Trophoblast cell (in vitro differentiated cells and primary cell): ENCODE measurements around the gene IDE.
A peak's percentile ranks its signal among the peaks of the same experiment; 100 is the strongest.

ENCODE experiments used
- DNase-seq, 2 donors: peaks; one replicate each; pipeline ENCODE4 v3.0.0-alpha.2; 2016
- H2AFZ ChIP-seq: 2 replicates; pipeline ENCODE4 v1.6.1; 2013; ENCODE audit warnings: low read length, moderate library complexity, mild to moderate bottlenecking; ENCODE audit not compliant: insufficient read depth, poor library complexity
- H2AK5ac ChIP-seq: 2 replicates; pipeline ENCODE4 v1.6.1; 2013; ENCODE audit warnings: mild to moderate bottlenecking, low read length
- H2BK120ac ChIP-seq: 2 replicates; pipeline ENCODE4 v1.6.1; 2013; ENCODE audit warnings: low read length, mild to moderate bottlenecking, moderate library complexity; ENCODE audit not compliant: insufficient read depth, poor library complexity
- H2BK12ac ChIP-seq: 2 replicates; pipeline ENCODE4 v1.6.1; 2013; ENCODE audit warnings: mild to moderate bottlenecking, low read length, moderate library complexity
- H2BK5ac ChIP-seq: 2 replicates; pipeline ENCODE4 v1.6.1; 2013; ENCODE audit warnings: low read length, low read depth, moderate library complexity, mild to moderate bottlenecking; ENCODE audit not compliant: poor library complexity
- H3K14ac ChIP-seq: 2 replicates; pipeline ENCODE4 v1.6.1; 2013; ENCODE audit warnings: mild to moderate bottlenecking, low read length
- H3K18ac ChIP-seq: 2 replicates; pipeline ENCODE4 v1.6.1; 2013; ENCODE audit warnings: mild to moderate bottlenecking, low read length
- H3K23ac ChIP-seq: 2 replicates; pipeline ENCODE4 v1.6.1; 2013; ENCODE audit warnings: low read length
- H3K27ac ChIP-seq: 2 replicates; pipeline ENCODE4 v1.5.1; 2013; ENCODE audit warnings: low read depth, mild to moderate bottlenecking, inconsistent platforms, low read length, moderate library complexity
- H3K27me3 ChIP-seq: 2 replicates; pipeline ENCODE4 v1.6.1; 2013; ENCODE audit warnings: inconsistent platforms, mild to moderate bottlenecking, low read length, moderate library complexity; ENCODE audit not compliant: insufficient read depth
- H3K36me3 ChIP-seq, 2 experiments: 1 replicate in 1 of 2; 2 replicates in 1 of 2; pipeline ENCODE4 v1.6.1; 2013; ENCODE audit warnings: low read length in 2 of 2, mild to moderate bottlenecking in 2 of 2, moderate library complexity in 1 of 2; ENCODE audit not compliant: insufficient read depth in 2 of 2, control insufficient read depth in 1 of 2
- H3K4ac ChIP-seq: 2 replicates; pipeline ENCODE4 v1.6.1; 2013; ENCODE audit warnings: low read depth, mild to moderate bottlenecking, low read length, moderate library complexity
- H3K4me1 ChIP-seq, 2 experiments: 1 replicate in 1 of 2; 2 replicates in 1 of 2; pipeline ENCODE4 v1.6.1; 2013; ENCODE audit warnings: low read length in 2 of 2, mild to moderate bottlenecking in 2 of 2, moderate library complexity in 1 of 2; ENCODE audit not compliant: insufficient read depth in 2 of 2, control insufficient read depth in 1 of 2
- H3K4me2 ChIP-seq: 2 replicates; pipeline ENCODE4 v1.6.1; 2013; ENCODE audit warnings: inconsistent platforms, mild to moderate bottlenecking, low read length, moderate library complexity
- H3K4me3 ChIP-seq: 2 replicates; pipeline ENCODE4 v1.5.1; 2013; ENCODE audit warnings: mild to moderate bottlenecking, low read depth, low read length, inconsistent platforms
- H3K79me1 ChIP-seq: one replicate; pipeline ENCODE4 v1.6.1; 2013; ENCODE audit warnings: low read length
- H3K79me2 ChIP-seq: 2 replicates; pipeline ENCODE4 v1.6.1; 2013; ENCODE audit warnings: low read length, mild to moderate bottlenecking; ENCODE audit not compliant: control insufficient read depth, insufficient read depth, poor library complexity
- H3K9ac ChIP-seq: 2 replicates; pipeline ENCODE4 v1.6.1; 2013; ENCODE audit warnings: mild to moderate bottlenecking, low read length
- H3K9me3 ChIP-seq: 2 replicates; pipeline ENCODE4 v1.6.1; 2013; ENCODE audit warnings: low read depth, mild to moderate bottlenecking, control low read depth, inconsistent platforms, low read length; ENCODE audit not compliant: insufficient read depth
- H4K12ac ChIP-seq: 2 replicates; pipeline ENCODE4 v1.6.1; 2013; ENCODE audit warnings: low read depth, mild to moderate bottlenecking, low read length, moderate library complexity
- H4K8ac ChIP-seq: 2 replicates; pipeline ENCODE4 v1.6.1; 2013; ENCODE audit warnings: low read depth, mild to moderate bottlenecking, low read length, moderate library complexity
- H4K91ac ChIP-seq: one replicate; pipeline ENCODE4 v1.6.1; 2013; ENCODE audit warnings: low read depth, mild to moderate bottlenecking, low read length, moderate library complexity
- WGBS: extraction: QIAGEN DNeasy Blood & Tissue Kit; methylation state at CpG from one replicate; pipeline ENCODE4 v1.1.7; 2013; ENCODE audit warnings: missing lambda C conversion rate; ENCODE audit not compliant: insufficient read length, insufficient coverage; ENCODE audit errors: extremely low coverage; 5-methylcytosine and 5-hydroxymethylcytosine counted together

IDE gene

GRCh38 chr10:92547676-92548075, 26.2 kb downstream of the IDE start:
- no peak overlapping the region for H3K4me3 ChIP-seq
- WGBS: no CpG with 5 or more reads among the region's 4 CpGs
- H2BK12ac ChIP-seq: no peak overlapping the region
- no peak overlapping the region for H3K18ac ChIP-seq
- H2AFZ ChIP-seq: no peak overlapping the region
- no peak overlapping the region for H3K23ac ChIP-seq
- H2BK5ac ChIP-seq: no peak overlapping the region
- no peaks in the 10 kb centered on the region for H3K27me3 ChIP-seq
- no peak overlapping the region for H3K4me2 ChIP-seq
- no peak overlapping the region for H3K14ac ChIP-seq
- no peak overlapping the region for H3K9ac ChIP-seq
- no peak overlapping the region for H4K8ac ChIP-seq
- no peak overlapping the region for H4K12ac ChIP-seq
- no peaks in the 10 kb centered on the region for H3K9me3 ChIP-seq
- H3K79me2 ChIP-seq: no peaks in the 10 kb centered on the region
- peaks cover 1 to 3% of the 10 kb centered on the region in 2 experiments for H3K36me3 ChIP-seq
- no peak overlapping the region for H2BK120ac ChIP-seq
- H3K27ac ChIP-seq: no peak overlapping the region
- no peaks in the 10 kb centered on the region for H3K79me1 ChIP-seq
- H3K4ac ChIP-seq: no peak overlapping the region
- H4K91ac ChIP-seq: no peak overlapping the region
- peak; percentile 91 to 97 for DNase-seq
- peaks cover 0 to 9% of the 10 kb centered on the region in 2 experiments for H3K4me1 ChIP-seq
- no peak overlapping the region for H2AK5ac ChIP-seq

GRCh38 chr10:92545556-92545955, 28.3 kb downstream of the IDE start:
- Histone ChIP-seq H3K27ac (no peak overlapping the region), H4K91ac (no peak overlapping the region), H3K4me1 (peaks cover 0 to 13% of the 10 kb centered on the region in 2 experiments), H4K12ac (no peak overlapping the region), H4K8ac (no peak overlapping the region), H3K79me1 (no peaks in the 10 kb centered on the region), H2BK12ac (no peak overlapping the region), H3K18ac (no peak overlapping the region), H3K36me3 (peaks cover 0 to 3% of the 10 kb centered on the region in 2 experiments), H3K14ac (no peak overlapping the region), H3K4me2 (no peak overlapping the region), H2BK120ac (no peak overlapping the region), H3K79me2 (no peaks in the 10 kb centered on the region), H3K4ac (no peak overlapping the region), H3K23ac (no peak overlapping the region), H3K27me3 (no peaks in the 10 kb centered on the region), H3K4me3 (no peak overlapping the region), H3K9me3 (no peaks in the 10 kb centered on the region), H2AK5ac (no peak overlapping the region), H2AFZ (no peak overlapping the region), H2BK5ac (no peak overlapping the region), H3K9ac (no peak overlapping the region)
- WGBS: no CpG with 5 or more reads among the region's 1 CpG
- no peak for DNase-seq

- H3K4me2 ChIP-seq: no peak overlapping the region
- no peak overlapping the region for H2BK5ac ChIP-seq
- H3K18ac ChIP-seq: no peak overlapping the region
- no CpG with 5 or more reads among the region's 3 CpGs for WGBS
- no peak overlapping the region for H4K91ac ChIP-seq
- no peaks in the 10 kb centered on the region for H3K9me3 ChIP-seq
- no peak overlapping the region for H4K8ac ChIP-seq
- H3K9ac ChIP-seq: no peak overlapping the region
- H3K27me3 ChIP-seq: no peaks in the 10 kb centered on the region
- H3K4ac ChIP-seq: no peak overlapping the region
- no peak overlapping the region for H3K14ac ChIP-seq
- H2BK12ac ChIP-seq: no peak overlapping the region
- H3K4me3 ChIP-seq: no peak overlapping the region
- H3K36me3 ChIP-seq: no peaks in the 10 kb centered on the region
- H3K79me2 ChIP-seq: no peaks in the 10 kb centered on the region
- no peak overlapping the region for H3K27ac ChIP-seq
- peaks cover 0 to 13% of the 10 kb centered on the region in 2 experiments for H3K4me1 ChIP-seq
- H2AFZ ChIP-seq: no peak overlapping the region
- no peak overlapping the region for H4K12ac ChIP-seq
- no peaks in the 10 kb centered on the region for H3K79me1 ChIP-seq
- H3K23ac ChIP-seq: no peak overlapping the region
- H2AK5ac ChIP-seq: no peak overlapping the region
- no peak overlapping the region for H2BK120ac ChIP-seq
- peak; percentile 62 to 75 for DNase-seq
These were observed 29.6 kb downstream of the IDE start for GRCh38 chr10:92544296-92544695.

- Histone ChIP-seq H3K23ac (no peak overlapping the region), H3K4me3 (no peak overlapping the region), H3K4me1 (peaks cover 0 to 8% of the 10 kb centered on the region in 2 experiments), H2BK5ac (no peak overlapping the region), H3K79me2 (no peaks in the 10 kb centered on the region), H4K12ac (no peak overlapping the region), H3K9me3 (no peaks in the 10 kb centered on the region), H3K27ac (no peak overlapping the region), H3K9ac (no peak overlapping the region), H3K27me3 (no peaks in the 10 kb centered on the region), H3K18ac (peak overlapping the region; percentile 17), H3K4ac (no peak overlapping the region), H3K4me2 (no peak overlapping the region), H3K14ac (no peak overlapping the region), H2AFZ (no peak overlapping the region), H2BK120ac (no peak overlapping the region), H3K79me1 (no peaks in the 10 kb centered on the region), H4K8ac (no peak overlapping the region), H3K36me3 (no peaks in the 10 kb centered on the region), H4K91ac (no peak overlapping the region), H2BK12ac (no peak overlapping the region), H2AK5ac (no peak overlapping the region)
- no CpG with 5 or more reads among the region's 5 CpGs for WGBS
- peak in 1 of 2 donors; percentile 31 for DNase-seq
These were observed 31.4 kb downstream of the IDE start for GRCh38 chr10:92542458-92542857.
